Measurements from ENCODE around the gene OAF. TPM values are rescaled to one million over a fixed set of nuclear protein-coding genes. Genes with fewer than 3 reads are reported as not detected.

Gene OAF
- total RNA-seq, 1 donor from 2014 or later, result 67.5 TPM

DNA sequence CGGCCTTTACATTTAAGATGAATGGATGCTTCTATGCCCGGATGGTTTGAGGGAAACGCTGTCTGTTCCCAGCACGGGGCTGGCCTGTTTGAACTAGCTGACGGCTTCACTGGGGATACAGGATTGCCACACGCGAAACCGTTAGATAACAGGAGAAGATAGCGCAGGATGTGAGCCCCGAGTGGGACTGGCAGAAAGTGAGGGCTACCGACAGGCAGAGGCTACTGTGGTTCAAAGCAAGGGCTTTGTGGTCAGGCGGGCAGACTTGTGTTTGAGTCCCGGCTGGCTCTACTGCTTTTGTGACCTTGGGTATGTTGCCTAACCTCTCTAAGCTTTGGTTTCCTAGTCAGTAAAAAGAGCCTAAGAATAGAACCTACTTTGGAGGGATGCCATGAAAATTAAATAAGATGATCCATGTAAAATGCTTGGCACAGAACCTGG, 2.8 kb upstream of the OAF start:
- no peak overlapping the region for H3K27ac Mint-ChIP-seq
- no peak for DNase-seq (ENCODE audit: extremely low spot score, unreplicated experiment)

DNA sequence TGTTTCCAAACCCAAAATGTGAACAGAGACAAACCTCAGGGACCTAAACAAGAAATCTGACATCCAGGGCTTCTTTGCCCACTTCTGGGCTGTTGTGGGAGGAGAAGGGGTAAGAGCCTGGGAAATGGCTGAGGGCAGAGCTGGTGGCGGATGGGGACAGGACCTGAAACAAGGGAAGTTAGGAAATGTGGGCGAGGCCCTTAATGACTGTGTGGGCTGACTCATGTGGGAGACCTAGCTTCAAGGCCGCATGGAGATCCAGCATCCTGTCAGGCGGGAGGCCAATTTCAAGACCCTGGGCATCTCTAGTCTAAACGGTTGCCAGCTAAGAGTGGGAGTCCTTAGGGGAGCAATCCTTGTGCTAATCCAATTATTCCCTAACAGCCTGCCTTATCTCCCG, 2.1 kb upstream of the OAF start:
- no peak for DNase-seq (ENCODE audit: extremely low spot score, unreplicated experiment)
- peak overlapping the region; percentile 40 for H3K4me3 Mint-ChIP-seq
- H3K27ac Mint-ChIP-seq, result no peak overlapping the region
- peaks cover 45% of the 10 kb centered on the region for H3K27me3 Mint-ChIP-seq
- peaks cover 45% of the 10 kb centered on the region for H3K4me1 Mint-ChIP-seq (ENCODE audit: unreplicated experiment)
- TF ChIP-seq, protein P1, sequence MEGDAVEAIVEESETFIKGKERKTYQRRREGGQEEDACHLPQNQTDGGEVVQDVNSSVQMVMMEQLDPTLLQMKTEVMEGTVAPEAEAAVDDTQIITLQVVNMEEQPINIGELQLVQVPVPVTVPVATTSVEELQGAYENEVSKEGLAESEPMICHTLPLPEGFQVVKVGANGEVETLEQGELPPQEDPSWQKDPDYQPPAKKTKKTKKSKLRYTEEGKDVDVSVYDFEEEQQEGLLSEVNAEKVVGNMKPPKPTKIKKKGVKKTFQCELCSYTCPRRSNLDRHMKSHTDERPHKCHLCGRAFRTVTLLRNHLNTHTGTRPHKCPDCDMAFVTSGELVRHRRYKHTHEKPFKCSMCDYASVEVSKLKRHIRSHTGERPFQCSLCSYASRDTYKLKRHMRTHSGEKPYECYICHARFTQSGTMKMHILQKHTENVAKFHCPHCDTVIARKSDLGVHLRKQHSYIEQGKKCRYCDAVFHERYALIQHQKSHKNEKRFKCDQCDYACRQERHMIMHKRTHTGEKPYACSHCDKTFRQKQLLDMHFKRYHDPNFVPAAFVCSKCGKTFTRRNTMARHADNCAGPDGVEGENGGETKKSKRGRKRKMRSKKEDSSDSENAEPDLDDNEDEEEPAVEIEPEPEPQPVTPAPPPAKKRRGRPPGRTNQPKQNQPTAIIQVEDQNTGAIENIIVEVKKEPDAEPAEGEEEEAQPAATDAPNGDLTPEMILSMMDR (conservative IDR thresholded peaks at IDR 0.05), result no peak
- no peaks in the 10 kb centered on the region for H3K9me3 Mint-ChIP-seq
- no peaks in the 10 kb centered on the region for H3K36me3 Mint-ChIP-seq

More for the DNA sequence above, 2.8 kb upstream of the OAF start:
- no peaks in the 10 kb centered on the region for H3K36me3 Mint-ChIP-seq
- H3K9me3 Mint-ChIP-seq, result no peaks in the 10 kb centered on the region
- peaks cover 40% of the 10 kb centered on the region for H3K4me1 Mint-ChIP-seq (ENCODE audit: unreplicated experiment)
- peaks cover 44% of the 10 kb centered on the region for H3K27me3 Mint-ChIP-seq
- H3K4me3 Mint-ChIP-seq, result peak overlapping the region; percentile 40
- TF ChIP-seq, protein P1 (conservative IDR thresholded peaks at IDR 0.05), result no peak

DNA sequence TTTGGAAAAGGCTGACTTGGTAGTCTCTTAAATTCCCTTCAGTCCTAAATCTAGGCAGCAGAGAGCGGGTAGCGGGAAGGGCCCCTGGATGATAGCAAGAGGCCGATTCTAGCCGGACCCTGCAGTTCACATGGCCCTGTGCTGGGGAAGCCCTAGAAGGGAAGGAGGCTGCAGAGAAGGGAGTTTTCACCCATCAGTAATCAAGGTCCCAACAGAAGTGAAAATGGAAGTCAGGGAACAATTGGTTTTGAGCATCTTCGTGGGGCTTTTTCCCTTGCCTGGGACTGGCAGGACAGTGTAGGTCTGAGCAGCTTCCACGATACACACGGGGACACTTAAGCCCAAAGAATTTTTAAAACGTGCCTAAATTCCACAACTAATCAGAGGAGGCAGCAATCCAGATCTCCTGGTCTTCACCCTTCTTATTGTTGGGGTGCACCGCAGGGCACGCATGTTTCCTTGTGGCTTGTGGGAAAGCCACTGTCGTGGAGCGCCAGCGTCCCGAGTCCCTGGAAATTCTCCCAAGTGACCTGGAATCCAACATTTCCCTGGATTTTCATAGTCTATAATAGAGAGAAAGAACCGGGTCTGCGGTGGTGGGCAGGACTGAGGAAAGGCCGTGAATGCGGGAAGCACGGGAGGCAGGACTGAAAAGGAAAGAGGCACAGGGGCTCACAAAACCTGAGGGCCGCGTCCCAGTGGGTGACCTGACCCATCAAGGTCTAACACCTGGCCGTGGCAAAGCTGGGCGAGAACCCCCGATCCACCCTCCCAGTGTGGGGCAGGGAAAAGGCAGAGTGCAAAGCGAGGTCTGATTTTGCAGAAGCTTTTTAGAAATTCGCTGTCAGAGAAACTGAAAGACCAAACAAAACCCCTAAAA, 846 bp upstream of the OAF start:
- H3K27me3 Mint-ChIP-seq, result peaks cover 53% of the 10 kb centered on the region
- peak overlapping the region; percentile 91 for H3K27ac Mint-ChIP-seq
- H3K9me3 Mint-ChIP-seq, result no peaks in the 10 kb centered on the region
- peaks cover 54% of the 10 kb centered on the region for H3K4me1 Mint-ChIP-seq (ENCODE audit: unreplicated experiment)
- peak overlapping the region; percentile 92 for H3K4me3 Mint-ChIP-seq
- H3K36me3 Mint-ChIP-seq, result no peaks in the 10 kb centered on the region
- no peak for DNase-seq (ENCODE audit: extremely low spot score, unreplicated experiment)
- TF ChIP-seq, protein P1 (conservative IDR thresholded peaks at IDR 0.05), result no peak

DNA sequence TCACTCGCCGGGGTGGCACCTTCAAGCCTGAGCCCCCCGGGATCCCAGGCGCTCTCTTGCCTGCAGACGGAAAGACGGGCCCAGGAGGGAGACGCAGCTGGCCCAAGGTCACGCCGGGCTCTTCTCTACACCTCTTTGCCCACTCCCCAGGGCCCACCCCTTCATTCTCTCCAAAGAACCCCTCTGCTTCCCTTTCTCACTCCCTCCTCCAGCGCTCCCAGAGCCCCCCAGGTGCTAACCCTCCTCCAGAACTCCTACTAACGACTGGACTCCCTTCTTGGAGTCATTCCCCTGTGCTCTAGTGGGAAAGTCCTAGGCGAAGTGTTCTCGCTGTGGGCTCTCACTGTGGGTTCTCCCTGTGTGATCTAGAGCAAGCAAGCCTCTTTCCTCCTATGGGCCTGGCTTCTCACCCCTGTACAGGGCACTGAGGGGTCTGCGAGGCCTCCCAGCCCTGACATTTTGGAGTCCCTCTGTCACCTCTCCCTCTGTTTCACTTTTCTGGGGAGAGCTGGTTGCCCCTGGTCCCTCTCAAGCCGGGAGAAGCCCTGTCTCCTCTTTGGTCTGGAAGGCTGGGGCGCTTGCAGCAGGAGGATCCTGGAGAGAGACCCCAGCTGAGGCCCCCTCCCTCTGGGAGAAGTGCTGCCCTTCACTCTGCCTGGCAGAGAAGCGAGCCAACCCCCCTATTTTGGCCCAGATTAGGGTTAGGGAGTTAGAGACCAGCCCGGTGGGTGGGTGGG, 858 bp downstream of the OAF start:
- Mint-ChIP-seq H3K27ac (peak overlapping the region; percentile 89), H3K9me3 (no peaks in the 10 kb centered on the region)

DNA sequence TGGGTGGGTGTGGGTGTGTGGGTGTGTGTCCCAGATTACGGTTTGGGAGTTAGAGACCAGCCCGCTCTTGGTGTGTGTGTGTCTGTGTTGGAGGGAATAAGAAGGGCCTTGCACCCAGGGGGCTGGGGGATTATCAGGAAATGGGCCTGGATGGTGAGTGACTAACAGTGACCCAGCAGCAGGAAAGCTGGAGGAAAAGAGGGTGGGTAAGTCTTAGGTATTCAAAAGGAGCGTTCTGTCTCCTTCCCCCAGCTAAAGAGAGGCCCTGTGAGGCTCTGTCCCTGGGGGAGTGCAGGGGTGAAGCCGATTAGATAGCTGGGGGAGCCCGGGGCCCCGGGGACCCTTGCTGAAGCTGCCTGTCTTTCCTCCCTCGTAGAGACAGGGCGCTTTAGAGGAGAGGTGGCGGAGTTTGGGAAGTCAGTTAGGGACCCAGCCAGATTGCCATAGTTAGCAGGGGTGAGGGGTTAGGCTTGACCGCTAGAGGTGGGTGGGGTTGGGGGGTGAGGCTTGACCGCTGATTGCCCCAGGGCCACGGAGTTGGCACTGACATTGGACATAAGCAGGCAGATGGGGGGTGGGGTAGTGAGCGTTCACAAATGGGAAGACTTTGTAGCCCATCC, 1.5 kb downstream of the OAF start:
- Mint-ChIP-seq H3K27me3 (peaks cover 53% of the 10 kb centered on the region), H3K9me3 (no peaks in the 10 kb centered on the region), H3K36me3 (no peaks in the 10 kb centered on the region), H3K27ac (peak overlapping the region; percentile 64), H3K4me3 (peak overlapping the region; percentile 99), H3K4me1 (ENCODE audit: unreplicated experiment) (peaks cover 52% of the 10 kb centered on the region)
- TF ChIP-seq, protein P1 (conservative IDR thresholded peaks at IDR 0.05), result no peak
- no peak for DNase-seq (ENCODE audit: extremely low spot score, unreplicated experiment)

More for the DNA sequence above, 858 bp downstream of the OAF start:
- peak overlapping the region; percentile 99 for H3K4me3 Mint-ChIP-seq
- peaks cover 54% of the 10 kb centered on the region for H3K27me3 Mint-ChIP-seq
- no peaks in the 10 kb centered on the region for H3K36me3 Mint-ChIP-seq
- no peak for DNase-seq (ENCODE audit: extremely low spot score, unreplicated experiment)
- H3K4me1 Mint-ChIP-seq (ENCODE audit: unreplicated experiment), result peaks cover 55% of the 10 kb centered on the region
- TF ChIP-seq, protein P1 (conservative IDR thresholded peaks at IDR 0.05), result no peak
